RWPE2 (cell line): ENCODE results near the gene NACC1.

ENCODE experiments used
- ATAC-seq: fragments of 200-7000 bp; cut with Tn5 transposase; 3 replicates; pipeline ENCODE4 v1.9.1; 2021; ENCODE audit warnings: low read depth
- DNase-seq: peaks from one replicate; pipeline ENCODE4 v3.0.0-alpha.2; 2020; ENCODE audit warnings: low spot score
- H3K27ac ChIP-seq: fragments of 450-650 bp; 2 replicates; pipeline ENCODE4 v1.5.1; 2017; ENCODE audit warnings: mild to moderate bottlenecking; ENCODE audit not compliant: poor library complexity, severe bottlenecking
- H3K27me3 ChIP-seq: fragments of 250-450 bp; sonication (Bioruptor Pico); 2 replicates; pipeline ENCODE4 v1.5.1; 2021; ENCODE audit warnings: mild to moderate bottlenecking, moderate library complexity; ENCODE audit not compliant: insufficient read depth, poor library complexity, severe bottlenecking
- H3K36me3 ChIP-seq: fragments of 250-450 bp; sonication (Bioruptor Pico); 2 replicates; pipeline ENCODE4 v1.5.1; 2020; ENCODE audit warnings: low read depth, mild to moderate bottlenecking, moderate library complexity
- H3K4me1 ChIP-seq: fragments of 250-450 bp; sonication (Bioruptor Pico); 2 replicates; pipeline ENCODE4 v1.5.1; 2021; ENCODE audit warnings: mild to moderate bottlenecking, moderate library complexity; ENCODE audit not compliant: insufficient read depth, poor library complexity, severe bottlenecking
- H3K4me3 ChIP-seq: fragments of 250-450 bp; sonication (Bioruptor Pico); 2 replicates; pipeline ENCODE4 v1.5.1; 2021; ENCODE audit warnings: mild to moderate bottlenecking, moderate library complexity; ENCODE audit not compliant: severe bottlenecking
- H3K9me3 ChIP-seq: fragments of 250-450 bp; sonication (Bioruptor Pico); 2 replicates; pipeline ENCODE4 v1.5.1; 2021; ENCODE audit warnings: mild to moderate bottlenecking, moderate library complexity; ENCODE audit not compliant: severe bottlenecking
- TF ChIP-seq, protein P1 (sequence below): fragments of 450-650 bp; IDR thresholded peaks from one replicate; pipeline ENCODE4 v1.5.1; 2017; ENCODE audit warnings: mild to moderate bottlenecking, moderate library complexity; ENCODE audit not compliant: poor library complexity, severe bottlenecking

The NACC1 gene

DNA sequence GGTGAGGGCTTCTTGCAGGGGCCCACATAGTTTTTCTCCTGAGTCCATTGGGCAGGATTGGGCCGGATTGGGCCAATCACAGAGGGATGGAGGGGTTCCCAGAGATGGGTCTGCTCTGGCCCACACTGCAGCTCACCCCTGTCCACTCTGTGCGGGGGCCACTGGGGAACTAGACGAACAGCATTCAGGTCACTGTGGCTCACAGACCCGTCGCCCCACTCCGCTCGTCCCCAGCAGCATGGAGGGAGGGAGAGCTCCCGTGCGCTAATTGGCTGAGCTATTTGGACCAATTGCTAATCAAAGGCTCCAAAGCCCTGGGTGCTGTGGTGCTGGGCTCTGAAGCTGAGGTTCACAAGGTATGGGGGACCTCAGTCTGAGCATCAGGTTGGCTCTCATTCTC, 11.3 kb downstream of the NACC1 start:
- DNase-seq, result no peak
- TF ChIP-seq, protein P1, sequence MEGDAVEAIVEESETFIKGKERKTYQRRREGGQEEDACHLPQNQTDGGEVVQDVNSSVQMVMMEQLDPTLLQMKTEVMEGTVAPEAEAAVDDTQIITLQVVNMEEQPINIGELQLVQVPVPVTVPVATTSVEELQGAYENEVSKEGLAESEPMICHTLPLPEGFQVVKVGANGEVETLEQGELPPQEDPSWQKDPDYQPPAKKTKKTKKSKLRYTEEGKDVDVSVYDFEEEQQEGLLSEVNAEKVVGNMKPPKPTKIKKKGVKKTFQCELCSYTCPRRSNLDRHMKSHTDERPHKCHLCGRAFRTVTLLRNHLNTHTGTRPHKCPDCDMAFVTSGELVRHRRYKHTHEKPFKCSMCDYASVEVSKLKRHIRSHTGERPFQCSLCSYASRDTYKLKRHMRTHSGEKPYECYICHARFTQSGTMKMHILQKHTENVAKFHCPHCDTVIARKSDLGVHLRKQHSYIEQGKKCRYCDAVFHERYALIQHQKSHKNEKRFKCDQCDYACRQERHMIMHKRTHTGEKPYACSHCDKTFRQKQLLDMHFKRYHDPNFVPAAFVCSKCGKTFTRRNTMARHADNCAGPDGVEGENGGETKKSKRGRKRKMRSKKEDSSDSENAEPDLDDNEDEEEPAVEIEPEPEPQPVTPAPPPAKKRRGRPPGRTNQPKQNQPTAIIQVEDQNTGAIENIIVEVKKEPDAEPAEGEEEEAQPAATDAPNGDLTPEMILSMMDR, result no peak
- no peak overlapping the region for H3K27ac ChIP-seq
- no peaks in the 10 kb centered on the region for H3K4me1 ChIP-seq
- ATAC-seq, result no peak
- no peaks in the 10 kb centered on the region for H3K9me3 ChIP-seq
- H3K27me3 ChIP-seq, result no peaks in the 10 kb centered on the region
- H3K4me3 ChIP-seq, result no peak overlapping the region
- peaks cover 32% of the 10 kb centered on the region for H3K36me3 ChIP-seq

DNA sequence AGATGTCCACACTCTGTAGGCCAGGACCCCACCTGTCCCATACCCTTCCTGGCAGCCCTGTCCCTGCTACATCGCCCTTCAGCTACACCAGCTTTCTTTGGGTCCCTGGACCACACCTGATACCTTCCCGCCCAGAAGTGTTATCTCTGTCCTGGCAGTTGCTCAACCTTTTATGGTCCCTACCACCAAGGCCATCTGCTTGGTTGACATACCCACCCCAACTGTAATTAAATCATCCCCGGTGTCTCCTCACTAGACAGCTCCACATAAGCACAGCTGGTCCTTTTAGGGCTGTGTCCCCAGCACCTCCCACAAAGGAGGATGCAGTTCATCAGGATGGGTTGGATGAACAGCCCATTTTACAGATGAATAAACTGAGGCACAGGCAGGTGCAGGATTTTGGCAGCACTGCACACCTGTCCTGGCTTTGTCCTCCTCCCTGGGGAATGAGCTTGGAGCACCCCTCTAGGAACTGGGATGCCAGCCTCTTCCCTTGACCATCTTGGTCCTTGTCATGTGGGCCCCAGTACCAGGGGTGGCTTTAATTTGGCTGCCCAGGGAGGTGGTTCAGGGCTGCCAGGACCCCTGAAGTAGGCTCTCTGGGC, 12.9 kb downstream of the NACC1 start:
- Histone ChIP-seq H3K4me3 (no peak overlapping the region), H3K4me1 (no peaks in the 10 kb centered on the region), H3K27ac (no peak overlapping the region), H3K9me3 (no peaks in the 10 kb centered on the region), H3K36me3 (peaks cover 34% of the 10 kb centered on the region), H3K27me3 (no peaks in the 10 kb centered on the region)
- ATAC-seq (no peak), DNase-seq (no peak)
- TF ChIP-seq, protein P1, result no peak

DNA sequence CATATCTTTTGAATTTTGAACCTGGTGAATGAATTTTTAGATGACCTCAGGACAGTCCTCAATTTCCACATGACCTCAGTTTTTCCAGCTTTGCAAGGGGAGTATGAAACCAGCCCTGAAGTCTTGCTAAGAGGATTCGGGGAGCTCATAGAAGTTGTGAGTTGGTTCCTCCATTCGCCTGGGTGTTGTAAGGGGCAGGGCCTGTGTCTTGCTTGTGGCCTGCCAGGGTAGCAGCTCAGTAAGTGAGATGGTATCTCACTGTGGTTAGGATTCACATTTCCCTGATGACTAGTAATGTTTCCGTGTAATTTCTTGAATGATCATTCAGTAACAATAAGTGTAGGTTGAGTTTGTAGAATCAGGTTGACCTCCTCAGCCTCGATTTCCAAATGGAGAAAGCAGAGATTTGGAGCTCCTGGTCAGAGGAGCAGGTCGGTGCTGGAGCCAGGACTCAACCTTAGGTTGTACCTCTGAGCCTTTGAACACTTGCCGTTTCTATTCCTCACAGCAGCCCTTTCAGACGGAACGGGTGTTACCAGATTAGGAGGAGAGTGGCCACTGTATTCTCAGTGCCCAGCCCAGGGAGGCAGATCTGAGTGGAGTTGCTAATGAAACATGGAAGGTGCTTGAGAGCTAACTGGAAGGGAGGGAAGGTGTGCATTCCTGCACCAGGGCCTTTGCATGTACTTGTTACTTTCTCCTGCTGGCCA, 14.6 kb downstream of the NACC1 start:
- Histone ChIP-seq H3K9me3 (no peaks in the 10 kb centered on the region), H3K4me3 (no peak overlapping the region), H3K4me1 (no peaks in the 10 kb centered on the region), H3K36me3 (peaks cover 41% of the 10 kb centered on the region), H3K27me3 (no peaks in the 10 kb centered on the region), H3K27ac (no peak overlapping the region)
- no peak for ATAC-seq
- DNase-seq, result no peak
- TF ChIP-seq, protein P1, result no peak

DNA sequence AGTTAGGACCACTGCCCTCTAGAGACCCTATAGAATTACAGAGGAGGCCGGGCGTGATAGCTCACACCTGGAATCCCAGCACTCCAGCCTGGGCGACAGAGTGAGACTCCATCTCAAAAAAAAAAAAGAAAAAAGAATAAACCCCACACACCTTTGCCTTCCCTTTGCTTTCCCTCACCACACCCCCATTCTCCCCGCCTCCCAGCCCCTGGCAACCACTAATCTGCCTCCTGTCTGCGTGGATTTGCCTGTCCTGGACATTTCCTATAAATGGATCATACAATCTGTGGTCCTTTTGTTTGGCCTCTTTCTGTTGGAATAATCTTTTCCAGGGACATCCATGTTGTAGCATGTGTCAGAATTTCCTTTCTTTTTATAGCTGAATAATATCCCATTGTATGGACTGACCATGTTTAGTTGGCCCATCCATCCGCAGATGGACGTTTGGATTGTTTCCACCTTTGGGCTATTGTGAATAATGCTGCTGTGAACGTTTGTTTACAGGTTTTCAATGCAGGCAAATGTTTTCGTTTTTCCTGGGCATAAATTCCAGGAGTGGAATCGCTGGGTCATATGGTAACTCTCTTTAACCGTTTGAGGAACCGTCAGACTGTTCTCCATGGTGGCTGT, 15.3 kb downstream of the NACC1 start:
- Histone ChIP-seq H3K27ac (no peak overlapping the region), H3K27me3 (no peaks in the 10 kb centered on the region), H3K9me3 (no peaks in the 10 kb centered on the region), H3K4me1 (no peaks in the 10 kb centered on the region), H3K36me3 (peaks cover 48% of the 10 kb centered on the region), H3K4me3 (no peak overlapping the region)
- ATAC-seq (no peak), DNase-seq (no peak)
- TF ChIP-seq, protein P1, result no peak
